HepG2 (cell line): ENCODE data around the gene FAM118B. TPM values are rescaled to one million over a fixed set of nuclear protein-coding genes. Genes with fewer than 3 reads are reported as not detected.

Source experiments
- BHLHE40 ChIP-seq: IDR thresholded peaks from 2 replicates; pipeline ENCODE4 v1.6.1; 2011; ENCODE audit warnings: low read length, improper control_type of control experiment
- ERF ChIP-seq: IDR thresholded peaks from 2 replicates; pipeline ENCODE4 v1.6.1; 2018; ENCODE audit warnings: missing biosample characterization, missing genetic modification reagents
- ETV5 ChIP-seq: IDR thresholded peaks from 2 replicates; pipeline ENCODE4 v1.6.1; 2018; ENCODE audit warnings: missing biosample characterization, missing genetic modification reagents, inconsistent platforms, borderline replicate concordance
- GATAD2A ChIP-seq: IDR thresholded peaks from 2 replicates; pipeline ENCODE4 v1.6.1; 2016
- NFIC ChIP-seq: IDR thresholded peaks from 2 replicates; pipeline ENCODE4 v1.6.1; 2012; ENCODE audit warnings: mild to moderate bottlenecking, low read length, inconsistent platforms
- NONO ChIP-seq, 2 experiments: fragments of 450-650 bp in 1 of 2; sonication (generic) in 1 of 2; formaldehyde crosslinking in 1 of 2; IDR thresholded peaks in 1 of 2; conservative IDR thresholded peaks in 1 of 2; 2 replicates each; pipeline versions ENCODE4 v1.6.1 to v1.8.0; 2017 to 2022; ENCODE audit warnings: mild to moderate bottlenecking in 1 of 2, missing genetic modification reagents in 1 of 2, moderate library complexity in 1 of 2
- SP1 ChIP-seq, 2 experiments: fragments of 450-650 bp in 1 of 2; sonication (generic) in 1 of 2; formaldehyde crosslinking in 1 of 2; IDR thresholded peaks; 2 replicates each; pipeline versions ENCODE4 v1.4.0 to v1.6.1; 2016 to 2020; ENCODE audit warnings: missing genetic modification reagents in 1 of 2
- ZNF10 ChIP-seq: sonication (generic); formaldehyde crosslinking; IDR thresholded peaks from 2 replicates; pipeline ENCODE4 v1.4.0; 2020; ENCODE audit warnings: mild to moderate bottlenecking, low read depth, missing genetic modification reagents, borderline replicate concordance
- ZNF207 ChIP-seq: fragments of 450-650 bp; IDR thresholded peaks from 2 replicates; pipeline ENCODE4 v1.6.1; 2016; ENCODE audit warnings: antibody characterized with exemption, borderline replicate concordance
- ZNF468 ChIP-seq: sonication (generic); formaldehyde crosslinking; IDR thresholded peaks from 2 replicates; pipeline ENCODE4 v1.8.0; 2022; ENCODE audit warnings: mild to moderate bottlenecking, moderate library complexity, missing genetic modification reagents
- polyA plus RNA-seq, 8 experiments: library from polyadenylated mRNA; depleted of rRNA in 3 of 8; stranded (reverse) in 7 of 8; unstranded in 1 of 8; fragments of >200 nt; fragmentation: Illumina TruSeq in 4 of 8; extraction: Trizol in 4 of 8; gene quantifications; 2 replicates each; pipeline versions ENCODE4 v1.2.1 to v1.2.3, GENCODE V29; 2011 to 2016; ENCODE audit warnings: low read depth in 4 of 8, missing spikeins in 1 of 8, mixed read lengths in 1 of 8; ENCODE audit not compliant: insufficient read depth in 1 of 8
- total RNA-seq, 5 experiments: library from RNA; depleted of rRNA; stranded (reverse); fragments of >200 nt; fragmentation: Illumina TruSeq; extraction: Trizol; gene quantifications; 2 replicates each; pipeline ENCODE4 v1.2.3, GENCODE V29; 2016; ENCODE audit warnings: low read depth in 1 of 5
- TF ChIP-seq, protein P1 (sequence below): sonication (generic); formaldehyde crosslinking; IDR thresholded peaks from 2 replicates; pipeline ENCODE4 v1.8.0; 2022; ENCODE audit warnings: missing genetic modification reagents, mild to moderate bottlenecking, borderline replicate concordance
- TF ChIP-seq, protein P2 (sequence below): sonication (generic); formaldehyde crosslinking; IDR thresholded peaks from 2 replicates; pipeline ENCODE4 v1.5.0; 2020; ENCODE audit warnings: mild to moderate bottlenecking, missing genetic modification reagents, borderline replicate concordance
- TF ChIP-seq, protein P3 (sequence below): sonication (generic); formaldehyde crosslinking; IDR thresholded peaks from 2 replicates; pipeline ENCODE4 v1.8.0; 2022; ENCODE audit warnings: mild to moderate bottlenecking, missing genetic modification reagents

The FAM118B gene
- total and polyA plus RNA-seq, 2 of the 13 experiments (the other 11 are each of a cell fraction or from before 2014, with no cell fraction given), result 10.2 to 25.7 TPM

DNA sequence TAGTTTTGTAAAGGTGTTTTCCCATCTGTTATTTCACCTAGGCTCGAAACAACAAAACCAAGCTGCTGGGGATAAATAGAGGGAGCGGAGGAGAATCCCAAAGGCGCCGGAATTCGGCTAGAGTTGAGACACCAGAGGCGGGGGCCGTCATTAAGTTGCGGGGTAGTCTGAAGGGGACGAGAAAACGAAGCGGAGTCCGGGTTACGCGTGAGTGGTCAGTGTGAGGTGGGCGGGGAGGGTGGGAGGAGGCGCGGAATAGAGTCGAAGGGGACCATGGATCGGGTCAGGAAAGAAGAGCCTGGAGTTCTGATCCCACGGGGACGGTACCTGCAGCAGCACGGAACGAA lies 56.8 kb downstream of the FAM118B start (continued):
- TF ChIP-seq ERF (no peak), ETV5 (CRISPR knock-in tag) (no peak), ZNF10 (CRISPR knock-in tag) (no peak), NONO (IDR thresholded peaks at IDR 0.05) (no peak), NONO (CRISPR knock-in tag; conservative IDR thresholded peaks at IDR 0.05) (no peak), ZNF468 (CRISPR knock-in tag) (no peak), SP1 (IDR thresholded peaks at IDR 0.05) (no peak), SP1 (CRISPR knock-in tag; IDR thresholded peaks at IDR 0.05) (no peak), GATAD2A (CRISPR knock-in tag) (no peak), BHLHE40 (no peak), NFIC (peak; percentile 32; the same call in 1 of the 2 replicates), ZNF207 (no peak)
- TF ChIP-seq, protein P1, sequence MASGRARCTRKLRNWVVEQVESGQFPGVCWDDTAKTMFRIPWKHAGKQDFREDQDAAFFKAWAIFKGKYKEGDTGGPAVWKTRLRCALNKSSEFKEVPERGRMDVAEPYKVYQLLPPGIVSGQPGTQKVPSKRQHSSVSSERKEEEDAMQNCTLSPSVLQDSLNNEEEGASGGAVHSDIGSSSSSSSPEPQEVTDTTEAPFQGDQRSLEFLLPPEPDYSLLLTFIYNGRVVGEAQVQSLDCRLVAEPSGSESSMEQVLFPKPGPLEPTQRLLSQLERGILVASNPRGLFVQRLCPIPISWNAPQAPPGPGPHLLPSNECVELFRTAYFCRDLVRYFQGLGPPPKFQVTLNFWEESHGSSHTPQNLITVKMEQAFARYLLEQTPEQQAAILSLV, result no peak
- TF ChIP-seq, protein P2, sequence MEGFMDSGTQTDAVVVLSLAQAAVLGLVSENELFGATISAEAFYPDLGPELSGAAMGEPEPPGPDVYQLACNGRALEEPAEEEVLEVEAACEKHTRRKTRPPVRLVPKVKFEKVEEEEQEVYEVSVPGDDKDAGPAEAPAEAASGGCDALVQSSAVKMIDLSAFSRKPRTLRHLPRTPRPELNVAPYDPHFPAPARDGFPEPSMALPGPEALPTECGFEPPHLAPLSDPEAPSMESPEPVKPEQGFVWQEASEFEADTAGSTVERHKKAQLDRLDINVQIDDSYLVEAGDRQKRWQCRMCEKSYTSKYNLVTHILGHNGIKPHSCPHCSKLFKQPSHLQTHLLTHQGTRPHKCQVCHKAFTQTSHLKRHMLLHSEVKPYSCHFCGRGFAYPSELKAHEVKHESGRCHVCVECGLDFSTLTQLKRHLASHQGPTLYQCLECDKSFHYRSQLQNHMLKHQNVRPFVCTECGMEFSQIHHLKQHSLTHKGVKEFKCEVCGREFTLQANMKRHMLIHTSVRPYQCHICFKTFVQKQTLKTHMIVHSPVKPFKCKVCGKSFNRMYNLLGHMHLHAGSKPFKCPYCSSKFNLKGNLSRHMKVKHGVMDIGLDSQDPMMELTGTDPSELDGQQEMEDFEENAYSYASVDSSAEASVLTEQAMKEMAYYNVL (CRISPR knock-in tag), result no peak
- TF ChIP-seq, protein P3, sequence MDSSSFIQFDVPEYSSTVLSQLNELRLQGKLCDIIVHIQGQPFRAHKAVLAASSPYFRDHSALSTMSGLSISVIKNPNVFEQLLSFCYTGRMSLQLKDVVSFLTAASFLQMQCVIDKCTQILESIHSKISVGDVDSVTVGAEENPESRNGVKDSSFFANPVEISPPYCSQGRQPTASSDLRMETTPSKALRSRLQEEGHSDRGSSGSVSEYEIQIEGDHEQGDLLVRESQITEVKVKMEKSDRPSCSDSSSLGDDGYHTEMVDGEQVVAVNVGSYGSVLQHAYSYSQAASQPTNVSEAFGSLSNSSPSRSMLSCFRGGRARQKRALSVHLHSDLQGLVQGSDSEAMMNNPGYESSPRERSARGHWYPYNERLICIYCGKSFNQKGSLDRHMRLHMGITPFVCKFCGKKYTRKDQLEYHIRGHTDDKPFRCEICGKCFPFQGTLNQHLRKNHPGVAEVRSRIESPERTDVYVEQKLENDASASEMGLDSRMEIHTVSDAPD (CRISPR knock-in tag), result no peak
